NCI-H1092 (cell line): ENCODE measurements around the gene PEX26.
"Not testable (repeated sequence)": the region's sequence is repeated elsewhere in the genome, so short reads cannot be mapped to it uniquely, and the experiment has no call there.

Source experiments
- DNase-seq: peaks from one replicate; lab custom pipeline; 2025; lab: John Stamatoyannopoulos, UW

PEX26 gene

GRCh38 chr22:18096823-18097222 is 19.0 kb downstream of the PEX26 start:
- DNase-seq, result no peak

- DNase-seq, result no peak
Observed at GRCh38 chr22:18100781-18101180, 23.0 kb downstream of the PEX26 start.

- no peak for DNase-seq
Observed at GRCh38 chr22:18101536-18101935, 23.7 kb downstream of the PEX26 start.

- no peak for DNase-seq
Observed at GRCh38 chr22:18103527-18104269, 25.9 kb downstream of the PEX26 start.

- no peak for DNase-seq
Observed at GRCh38 chr22:18104566-18104965, 26.8 kb downstream of the PEX26 start.

- not testable (repeated sequence) for DNase-seq
Observed at GRCh38 chr22:18105981-18106380, 28.2 kb downstream of the PEX26 start.

GRCh38 chr22:18106550-18107341 is 29.0 kb downstream of the PEX26 start:
- DNase-seq, result not testable (repeated sequence)

GRCh38 chr22:18108187-18108586 is 30.4 kb downstream of the PEX26 start:
- DNase-seq, result no peak

- DNase-seq, result no peak
Observed at GRCh38 chr22:18109410-18110193, 31.8 kb downstream of the PEX26 start.

- peak; percentile 33 for DNase-seq
Observed at GRCh38 chr22:18110194-18110953, 32.6 kb downstream of the PEX26 start, which contains the start of gene TUBA8. Gene TUBA8, plus strand, starts transcription at chr22:18110809. Its CDS starts 57 bp downstream, at chr22:18110866.

GRCh38 chr22:18110954-18111758 is 33.4 kb downstream of the PEX26 start:
- no peak for DNase-seq

- no peak for DNase-seq
Observed at GRCh38 chr22:18111759-18112330, 34.1 kb downstream of the PEX26 start.

- DNase-seq, result no peak
Observed at GRCh38 chr22:18112440-18112839, 34.6 kb downstream of the PEX26 start.

GRCh38 chr22:18113680-18114394 is 36.0 kb downstream of the PEX26 start:
- no peak for DNase-seq

GRCh38 chr22:18114495-18114894 is 36.7 kb downstream of the PEX26 start:
- no peak for DNase-seq

- no peak for DNase-seq
Observed at GRCh38 chr22:18114976-18115652, 37.3 kb downstream of the PEX26 start.

GRCh38 chr22:18115906-18116371 is 38.1 kb downstream of the PEX26 start:
- no peak for DNase-seq

- DNase-seq, result no peak
Observed at GRCh38 chr22:18116634-18117033, 38.8 kb downstream of the PEX26 start.

- no peak for DNase-seq
Observed at GRCh38 chr22:18118345-18118915, 40.6 kb downstream of the PEX26 start.
